IPS-20b (cell line): Measurements from ENCODE around the gene CHST13.

ENCODE experiments used
- H3K27ac ChIP-seq: one replicate; pipeline ENCODE4 v1.5.1; 2013; ENCODE audit warnings: low read length
- H3K27me3 ChIP-seq: 2 replicates; pipeline ENCODE4 v1.6.1; 2013; ENCODE audit warnings: mild to moderate bottlenecking, low read length, inconsistent platforms; ENCODE audit not compliant: insufficient read depth
- H3K36me3 ChIP-seq: 2 replicates; pipeline ENCODE4 v1.6.1; 2013; ENCODE audit warnings: low read depth, mild to moderate bottlenecking, inconsistent platforms, low read length, moderate library complexity; ENCODE audit not compliant: insufficient read depth
- H3K4me1 ChIP-seq: 2 replicates; pipeline ENCODE4 v1.6.1; 2013; ENCODE audit warnings: mild to moderate bottlenecking, control low read depth, inconsistent platforms, low read length, moderate library complexity; ENCODE audit not compliant: insufficient read depth
- H3K4me3 ChIP-seq: 2 replicates; pipeline ENCODE4 v1.5.1; 2013; ENCODE audit warnings: mild to moderate bottlenecking, low read length, inconsistent platforms
- H3K9ac ChIP-seq: 2 replicates; pipeline ENCODE4 v1.6.1; 2013; ENCODE audit warnings: low read depth, mild to moderate bottlenecking, inconsistent platforms, low read length, moderate library complexity
- H3K9me3 ChIP-seq: 2 replicates; pipeline ENCODE4 v1.6.1; 2013; ENCODE audit warnings: mild to moderate bottlenecking, low read depth, low read length, inconsistent platforms; ENCODE audit not compliant: insufficient read depth

CHST13 gene

DNA sequence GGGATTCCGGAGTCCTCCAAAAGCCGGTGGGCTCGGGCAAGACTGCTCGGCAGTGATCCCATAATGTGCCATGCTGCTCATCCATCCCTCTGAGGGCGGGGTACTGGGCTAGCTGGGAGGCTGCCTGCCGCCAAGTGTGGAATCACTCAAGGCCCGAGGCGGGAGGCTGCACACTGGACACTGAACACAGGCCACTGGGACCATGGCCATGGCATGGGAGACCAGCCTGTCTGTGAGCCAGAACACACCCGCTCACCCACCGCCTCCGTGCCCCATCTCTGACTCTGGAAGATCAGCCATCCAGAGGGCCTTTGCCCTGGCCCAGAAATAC lies 33.4 kb downstream of the CHST13 start:
- no peaks in the 10 kb centered on the region for H3K9me3 ChIP-seq
- H3K36me3 ChIP-seq = no peaks in the 10 kb centered on the region
- no peak overlapping the region for H3K9ac ChIP-seq
- H3K27ac ChIP-seq = no peak overlapping the region
- no peak overlapping the region for H3K4me3 ChIP-seq
- no peaks in the 10 kb centered on the region for H3K27me3 ChIP-seq
- H3K4me1 ChIP-seq = no peaks in the 10 kb centered on the region

DNA sequence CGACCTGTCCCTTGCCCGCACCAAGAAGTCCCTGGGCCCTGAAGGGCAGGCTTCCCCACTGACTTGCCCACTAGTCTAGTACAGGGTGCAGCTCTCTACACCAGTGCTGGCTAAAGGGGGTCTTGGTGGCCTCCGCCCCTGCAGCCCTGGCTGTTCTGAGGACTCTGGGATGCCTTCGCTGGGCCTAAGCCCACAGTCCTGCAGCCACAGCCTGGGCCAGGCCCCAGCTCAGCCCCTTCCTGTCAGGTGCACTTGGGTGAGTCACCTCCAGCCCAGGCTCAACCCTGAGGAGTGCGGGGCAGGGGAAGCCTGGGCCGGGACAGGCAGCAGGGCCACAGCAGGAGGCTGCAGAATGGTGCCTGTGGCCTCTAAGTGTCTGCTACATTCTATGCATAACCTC lies 33.8 kb downstream of the CHST13 start:
- H3K4me3 ChIP-seq = no peak overlapping the region

DNA sequence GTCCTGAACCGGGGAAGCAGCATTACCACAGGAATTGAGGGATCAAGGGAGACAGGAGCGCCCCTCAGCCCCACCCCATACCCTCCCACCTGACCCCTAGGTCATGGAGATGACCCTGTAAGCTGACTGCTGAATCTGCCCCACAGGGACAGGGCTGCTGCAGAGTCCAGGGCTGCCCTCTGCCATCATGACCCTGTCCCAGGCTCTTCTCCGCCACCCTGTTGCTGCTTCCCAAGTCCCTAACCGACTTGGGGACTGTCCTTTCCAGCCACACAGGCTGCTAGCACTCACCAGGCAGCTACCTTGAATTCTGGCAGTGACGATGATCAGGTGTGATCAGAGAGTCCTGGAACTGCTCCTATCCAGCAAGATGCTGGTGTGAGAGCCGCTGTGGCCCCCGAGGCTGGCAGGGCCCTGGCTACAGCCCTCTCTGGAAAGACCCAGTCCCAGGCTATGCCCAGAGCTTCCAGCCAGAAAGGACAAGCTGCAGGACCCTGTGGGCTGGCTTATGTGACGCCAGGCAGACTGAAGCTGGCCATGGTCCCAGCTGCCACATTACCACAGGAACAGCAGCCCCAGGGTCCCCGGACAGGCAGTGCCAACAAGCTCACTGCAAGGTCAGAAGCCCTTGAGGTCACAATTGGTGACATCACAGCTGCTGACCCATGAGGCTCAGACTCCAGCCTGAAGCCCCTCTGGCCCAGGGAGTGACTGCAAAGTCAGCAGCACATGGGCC lies 34.5 kb downstream of the CHST13 start, which contains the start of gene C3orf22:
TSS of gene C3orf22 (minus strand) at position 597 of the 736 bp plus-strand sequence. CDS start 5,542 bp downstream, outside the sequence.
- Histone ChIP-seq H3K9me3 (no peaks in the 10 kb centered on the region), H3K9ac (no peak within 1 kb of the TSS), H3K4me1 (no peaks in the 10 kb centered on the region), H3K4me3 (no peak within 1 kb of the TSS), H3K27me3 (no peaks in the 10 kb centered on the region), H3K27ac (no peak within 1 kb of the TSS), H3K36me3 (no peaks in the 10 kb centered on the region)

More for the DNA sequence above, 33.8 kb downstream of the CHST13 start:
- H3K9me3 ChIP-seq = no peaks in the 10 kb centered on the region
- H3K27me3 ChIP-seq = no peaks in the 10 kb centered on the region
- no peaks in the 10 kb centered on the region for H3K36me3 ChIP-seq
- H3K4me1 ChIP-seq = no peaks in the 10 kb centered on the region
- no peak overlapping the region for H3K27ac ChIP-seq
- no peak overlapping the region for H3K9ac ChIP-seq

DNA sequence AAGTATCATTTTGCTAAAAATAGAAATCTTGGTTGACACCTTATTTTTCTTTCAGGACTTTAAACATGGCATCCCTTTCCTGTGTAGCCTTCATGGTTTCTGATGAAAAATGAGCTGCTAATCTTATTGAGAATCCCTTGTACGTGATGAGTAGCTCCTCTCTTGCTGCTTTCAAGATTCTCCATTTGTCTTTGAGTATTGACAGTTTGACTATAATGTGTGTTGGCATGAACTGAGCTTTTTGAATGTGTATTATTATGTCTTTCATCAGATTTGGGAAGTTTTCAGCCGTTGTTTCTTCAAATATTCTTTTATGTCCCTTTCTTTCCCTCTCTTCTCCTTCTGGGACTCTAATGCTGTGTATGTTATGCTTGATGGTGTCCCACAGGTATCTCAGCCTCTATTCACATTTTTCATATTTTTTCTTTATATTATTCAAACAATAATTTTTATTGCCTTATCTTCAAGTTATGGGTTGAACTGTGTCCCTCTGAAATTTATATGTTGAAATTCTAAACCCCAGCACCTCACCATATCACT lies 38.9 kb downstream of the CHST13 start:
- Histone ChIP-seq H3K4me3 (no peak overlapping the region), H3K27me3 (no peaks in the 10 kb centered on the region), H3K9ac (no peak overlapping the region)

DNA sequence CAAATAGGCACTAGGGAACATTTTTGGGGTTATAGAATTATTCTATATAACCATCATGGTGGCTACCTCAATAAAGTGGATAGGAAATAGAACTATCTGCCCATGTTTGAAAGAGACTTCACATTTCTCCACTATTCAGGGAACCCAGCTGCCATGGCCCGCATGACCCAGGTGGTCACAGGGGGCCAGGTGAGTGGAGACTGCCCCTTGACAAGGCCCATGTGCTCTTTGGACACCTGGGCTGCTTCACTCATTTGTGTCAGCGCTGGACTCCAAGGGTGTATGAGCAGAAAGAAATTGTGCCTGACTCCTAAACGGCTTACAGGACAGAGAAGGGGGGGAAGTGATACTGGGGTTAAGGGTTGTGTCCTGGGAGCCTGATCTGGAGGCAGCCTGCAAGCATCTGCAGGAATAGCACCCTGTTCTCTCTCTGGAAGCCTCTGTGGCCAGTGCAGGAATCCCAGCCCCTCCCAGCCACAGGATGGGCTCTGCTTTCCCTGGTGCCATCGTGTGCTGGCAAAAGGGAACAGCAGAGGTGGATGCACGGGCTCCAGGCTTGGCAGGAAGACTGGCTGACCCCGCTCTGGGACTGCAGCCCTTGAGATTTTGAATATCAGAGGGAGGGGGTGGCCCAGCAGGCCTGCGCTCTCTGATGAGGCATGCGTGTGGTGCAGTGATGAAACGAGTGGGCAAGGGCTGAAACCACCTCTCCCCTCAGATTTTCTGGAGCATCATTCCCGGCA lies 43.9 kb downstream of the CHST13 start:
- Histone ChIP-seq H3K4me3 (no peak overlapping the region), H3K36me3 (no peaks in the 10 kb centered on the region)

More for the DNA sequence above, 38.9 kb downstream of the CHST13 start:
- Histone ChIP-seq H3K36me3 (no peaks in the 10 kb centered on the region), H3K27ac (no peak overlapping the region), H3K9me3 (no peaks in the 10 kb centered on the region), H3K4me1 (no peaks in the 10 kb centered on the region)

DNA sequence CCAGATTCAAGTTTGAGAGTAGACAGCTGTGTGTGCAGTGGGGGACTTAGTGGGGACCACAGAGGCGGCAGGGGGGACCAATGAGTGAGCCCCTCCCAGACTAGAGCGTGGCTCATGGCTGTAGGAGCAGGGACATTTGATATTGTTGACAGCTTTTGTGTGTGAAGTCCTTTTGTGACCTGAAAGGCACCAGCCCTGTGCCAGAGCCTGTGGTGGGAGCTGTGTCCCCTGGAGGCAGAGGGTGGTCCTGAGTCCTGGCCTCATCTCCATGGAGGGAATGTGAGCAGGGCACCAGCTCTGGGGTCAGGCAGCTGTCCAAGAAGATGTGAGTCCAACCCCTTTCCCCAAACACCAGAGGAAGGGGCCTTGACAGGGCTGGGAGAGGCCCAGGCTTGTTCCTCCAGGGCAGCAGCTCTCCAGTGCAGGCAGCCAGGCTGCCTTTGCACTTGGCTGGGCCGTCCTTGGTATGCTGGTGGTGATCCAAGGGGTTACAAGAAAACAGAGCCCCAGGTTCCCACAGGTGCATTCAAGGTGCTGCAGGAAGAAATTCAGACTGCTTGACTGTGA lies 44.9 kb downstream of the CHST13 start:
- H3K9ac ChIP-seq = no peak overlapping the region
- no peak overlapping the region for H3K27ac ChIP-seq
- no peaks in the 10 kb centered on the region for H3K27me3 ChIP-seq
- no peaks in the 10 kb centered on the region for H3K9me3 ChIP-seq
- H3K36me3 ChIP-seq = no peaks in the 10 kb centered on the region
- H3K4me1 ChIP-seq = no peaks in the 10 kb centered on the region
- no peak overlapping the region for H3K4me3 ChIP-seq

More for the DNA sequence above, 43.9 kb downstream of the CHST13 start:
- H3K9ac ChIP-seq = no peak overlapping the region
- no peaks in the 10 kb centered on the region for H3K4me1 ChIP-seq
- H3K9me3 ChIP-seq = no peaks in the 10 kb centered on the region
- no peak overlapping the region for H3K27ac ChIP-seq
- no peaks in the 10 kb centered on the region for H3K27me3 ChIP-seq

DNA sequence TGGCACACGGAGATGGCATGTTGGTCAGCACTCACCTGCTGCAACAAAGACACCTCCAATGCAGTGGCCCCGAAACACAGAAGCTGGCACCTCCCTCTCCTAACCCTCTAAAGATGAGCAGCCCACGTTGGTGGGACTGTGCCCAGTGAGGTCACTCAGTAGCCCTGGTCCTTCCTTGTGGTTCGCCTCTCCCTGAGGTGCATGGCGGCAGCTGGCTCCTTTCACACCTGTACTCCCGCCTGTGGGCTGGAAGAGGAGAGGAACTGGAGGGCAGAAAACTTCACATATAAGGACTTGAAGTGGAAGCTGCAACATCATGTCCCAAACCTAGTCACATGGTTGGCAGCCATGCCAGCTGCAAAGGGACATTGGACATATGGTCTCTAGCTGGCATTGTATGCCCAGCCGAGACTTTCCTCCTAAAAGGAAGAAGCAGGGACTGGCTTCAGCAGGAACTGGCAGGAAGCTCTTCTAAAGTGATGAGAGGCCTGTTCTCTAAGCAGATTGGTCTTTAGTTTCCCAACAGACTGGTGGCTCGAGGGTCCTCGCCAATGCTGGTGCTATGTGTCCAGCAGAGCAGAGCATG lies 45.5 kb downstream of the CHST13 start:
- Histone ChIP-seq H3K9me3 (no peaks in the 10 kb centered on the region), H3K4me1 (no peaks in the 10 kb centered on the region), H3K27ac (no peak overlapping the region), H3K27me3 (no peaks in the 10 kb centered on the region), H3K9ac (no peak overlapping the region), H3K36me3 (no peaks in the 10 kb centered on the region), H3K4me3 (no peak overlapping the region)

DNA sequence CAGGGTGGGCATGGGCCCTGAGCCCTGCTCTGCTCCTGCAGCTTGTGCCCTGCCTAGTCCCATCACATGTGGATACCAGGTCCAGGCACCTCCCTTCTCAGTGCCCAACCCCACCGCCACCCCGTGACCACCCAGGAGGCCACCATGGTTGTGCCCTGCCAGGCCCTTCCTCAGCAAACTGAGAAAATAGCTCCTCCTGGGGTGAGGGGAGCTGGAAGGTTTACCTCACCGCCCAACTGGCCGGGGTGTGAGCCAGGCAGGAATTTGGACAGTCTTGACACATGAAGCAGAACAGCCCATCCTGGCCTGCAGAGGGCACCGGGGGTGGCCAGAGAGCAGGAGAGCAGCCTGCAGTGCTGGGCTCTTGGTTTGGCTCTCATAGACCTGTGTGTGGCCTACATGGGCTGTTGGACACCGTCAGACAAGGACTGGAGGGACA lies 46.2 kb downstream of the CHST13 start:
- Histone ChIP-seq H3K9me3 (no peaks in the 10 kb centered on the region), H3K27ac (no peak overlapping the region), H3K9ac (no peak overlapping the region; the same call in 1 of the 2 replicates), H3K27me3 (no peaks in the 10 kb centered on the region), H3K4me3 (no peak overlapping the region), H3K36me3 (no peaks in the 10 kb centered on the region), H3K4me1 (no peaks in the 10 kb centered on the region)

DNA sequence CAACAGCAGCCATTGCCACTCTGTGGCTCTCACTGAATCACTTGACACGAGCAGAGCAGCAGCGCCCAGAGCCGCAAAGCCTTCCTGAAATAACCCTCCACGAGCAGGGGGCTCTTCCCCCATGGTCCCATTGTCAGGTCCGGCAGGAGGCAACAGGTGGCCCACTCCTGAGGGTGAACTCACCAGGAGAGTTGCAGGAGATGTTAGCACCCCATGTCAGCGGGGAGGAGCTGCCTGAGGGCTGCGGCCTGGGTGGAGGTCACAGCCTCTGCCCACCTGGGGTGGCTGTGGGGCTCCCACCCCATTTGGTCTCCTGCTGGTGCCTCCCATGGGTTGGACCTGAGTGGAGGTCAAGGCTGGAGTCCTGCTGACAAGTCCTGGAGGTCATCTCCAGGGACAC lies 47.1 kb downstream of the CHST13 start:
- Histone ChIP-seq H3K27ac (no peak overlapping the region), H3K4me1 (no peaks in the 10 kb centered on the region), H3K9me3 (no peaks in the 10 kb centered on the region), H3K9ac (no peak overlapping the region), H3K36me3 (no peaks in the 10 kb centered on the region), H3K27me3 (no peaks in the 10 kb centered on the region), H3K4me3 (no peak overlapping the region)

DNA sequence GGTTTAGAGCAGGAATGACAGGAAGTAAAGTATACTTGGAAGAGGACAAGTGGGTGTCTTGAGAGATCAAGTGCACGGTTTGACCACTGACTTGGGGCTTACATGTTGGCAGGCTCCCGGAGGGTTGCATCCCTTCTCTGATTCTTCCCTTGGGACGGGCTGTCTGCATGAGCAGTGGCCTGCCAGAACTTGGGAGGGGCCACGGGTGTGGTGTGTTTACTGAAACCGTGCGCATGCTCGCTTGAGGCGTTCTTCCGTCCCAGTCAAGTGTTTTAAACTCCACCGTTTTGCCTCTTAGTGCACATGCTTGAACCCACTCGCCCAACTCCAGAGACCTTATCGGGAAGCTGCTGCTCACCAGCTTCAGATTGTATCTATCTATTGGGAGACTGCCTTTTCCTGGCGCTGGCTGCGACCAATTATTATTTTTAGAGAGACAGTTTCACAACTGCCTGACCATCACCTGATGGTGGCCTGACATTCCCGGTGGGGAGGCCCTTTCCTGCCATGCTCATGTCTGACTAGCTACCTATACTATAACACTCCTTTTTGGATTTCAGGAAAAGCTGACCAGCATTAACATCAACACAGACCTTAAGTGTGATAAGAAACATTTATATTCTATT lies 49.6 kb downstream of the CHST13 start:
- Histone ChIP-seq H3K27ac (no peak overlapping the region), H3K9me3 (no peaks in the 10 kb centered on the region), H3K27me3 (no peaks in the 10 kb centered on the region), H3K4me1 (no peaks in the 10 kb centered on the region), H3K9ac (no peak overlapping the region), H3K36me3 (no peaks in the 10 kb centered on the region), H3K4me3 (no peak overlapping the region)

DNA sequence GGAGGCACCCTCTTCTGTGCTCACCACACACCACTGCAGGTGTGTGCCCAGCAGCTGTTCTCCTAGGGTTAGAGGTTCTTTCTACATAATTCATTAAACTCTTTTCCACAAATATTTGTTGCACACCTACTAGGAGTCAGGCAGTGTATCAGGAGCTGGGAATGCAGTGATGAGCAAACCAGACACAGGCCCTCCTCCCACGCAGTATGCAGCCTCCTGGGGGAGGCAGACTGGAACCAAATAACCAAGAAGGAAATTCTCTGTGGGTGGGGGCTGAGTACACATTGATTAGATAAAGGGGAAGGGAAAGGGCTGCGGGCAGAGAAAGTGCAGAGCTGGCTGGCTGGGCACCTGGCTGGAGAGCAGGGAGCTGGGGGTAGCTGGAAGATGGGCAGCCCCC lies 53.3 kb downstream of the CHST13 start:
- Histone ChIP-seq H3K36me3 (no peaks in the 10 kb centered on the region), H3K27me3 (no peaks in the 10 kb centered on the region), H3K9ac (no peak overlapping the region), H3K4me3 (no peak overlapping the region), H3K27ac (no peak overlapping the region), H3K4me1 (no peaks in the 10 kb centered on the region), H3K9me3 (no peaks in the 10 kb centered on the region)
